NOMO-1 treated with DMSO at 0.1 percent for 48 hours (cell line): ENCODE data around the gene SENP6.

Source experiments
- DNase-seq: peaks from one replicate; lab custom pipeline; 2025; ENCODE audit not compliant: unreplicated experiment; lab: John Stamatoyannopoulos, UW

The SENP6 gene

DNA sequence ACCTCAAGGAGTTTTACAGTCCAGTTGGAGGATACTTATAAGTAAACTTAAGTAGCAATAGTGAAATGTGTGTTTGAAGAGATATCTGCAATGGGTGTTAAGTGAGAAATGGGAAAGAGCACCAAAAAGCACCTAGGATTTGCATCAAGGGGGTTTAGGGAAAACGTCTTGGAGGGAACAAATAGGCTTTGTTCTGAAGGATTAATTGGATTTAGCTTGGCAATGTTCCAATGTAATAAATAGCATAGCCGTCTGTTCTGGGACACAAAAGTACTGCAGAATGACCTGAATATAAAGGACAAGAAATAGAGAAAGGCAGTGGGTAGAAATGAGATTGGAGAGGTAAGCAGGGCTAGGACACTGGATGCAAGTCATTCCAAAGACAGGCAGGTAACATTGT is 144.5 kb downstream of the SENP6 start:
- no peak for DNase-seq

DNA sequence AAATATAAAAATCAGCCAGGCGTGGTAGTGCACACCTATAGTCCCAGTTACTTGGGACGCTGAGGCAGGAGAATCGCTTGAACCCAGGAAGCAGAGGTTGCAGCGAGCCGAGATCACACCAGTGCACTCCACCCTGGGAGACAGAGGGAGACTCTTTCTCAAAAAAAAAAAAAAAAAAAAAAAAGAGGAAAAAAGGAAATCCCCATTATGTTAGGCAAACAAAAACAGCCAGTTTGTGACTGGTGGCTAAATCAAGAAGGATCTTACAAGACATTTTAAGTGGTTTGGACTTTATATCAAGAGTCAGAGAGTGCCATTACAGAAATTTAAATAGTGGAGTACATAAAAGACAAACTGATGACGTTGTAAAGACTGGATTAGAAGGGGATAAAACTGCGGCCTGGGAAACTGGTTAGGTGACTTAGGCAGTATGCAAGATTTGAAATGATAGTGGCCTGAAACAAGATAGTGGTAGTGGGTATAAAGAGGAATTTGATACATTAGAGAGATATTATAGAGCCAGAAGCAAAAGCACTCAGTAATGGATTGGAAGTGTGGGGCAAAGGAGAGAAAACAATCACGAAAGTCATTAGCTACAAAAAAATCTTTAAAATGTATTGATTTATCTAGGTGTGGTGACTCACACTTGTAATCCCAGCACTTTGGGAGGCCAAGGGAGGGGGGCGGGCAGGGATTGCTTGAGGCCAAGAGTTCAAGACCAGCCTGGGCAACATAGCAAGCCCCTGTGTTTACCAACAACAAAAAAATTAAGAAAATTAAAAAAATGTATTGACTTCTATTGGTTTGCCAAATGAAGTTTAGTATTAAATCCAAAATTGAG is 145.7 kb downstream of the SENP6 start:
- no peak for DNase-seq

DNA sequence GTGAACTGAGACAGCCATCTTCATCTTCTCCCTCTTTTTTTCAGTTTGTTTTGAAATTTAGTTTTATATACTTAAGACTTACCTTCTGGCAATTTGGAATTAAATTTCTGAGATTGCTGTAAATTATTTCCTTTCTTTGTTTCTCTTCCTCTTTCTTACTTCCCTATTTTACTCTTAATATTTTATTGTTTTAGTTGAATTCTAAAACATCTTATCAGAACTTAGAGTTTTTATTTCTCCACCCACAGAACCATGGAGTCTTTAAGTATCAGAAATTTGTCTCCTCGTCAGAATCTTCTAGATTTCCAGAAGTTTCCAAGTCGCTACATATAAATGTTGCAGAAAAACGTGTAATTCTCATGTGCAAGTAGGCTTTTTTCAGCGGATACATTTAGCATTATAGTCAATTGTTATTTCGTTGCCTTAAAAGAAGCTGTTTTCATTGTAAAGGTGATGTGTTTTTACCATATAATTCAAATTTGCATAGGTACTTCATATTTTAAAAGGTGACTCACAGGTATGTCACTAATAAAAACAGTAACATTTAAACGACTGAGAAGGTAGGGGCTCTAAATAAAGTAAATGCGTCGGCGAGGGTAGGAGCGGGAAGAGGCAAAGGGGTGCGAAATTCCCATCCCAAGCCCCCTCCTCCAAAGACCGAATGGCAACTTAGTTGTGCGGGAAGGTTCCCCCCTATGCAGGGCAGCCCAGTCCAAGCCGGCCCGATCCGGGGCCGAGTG is 146.5 kb downstream of the SENP6 start:
- DNase-seq: peak; percentile 77

DNA sequence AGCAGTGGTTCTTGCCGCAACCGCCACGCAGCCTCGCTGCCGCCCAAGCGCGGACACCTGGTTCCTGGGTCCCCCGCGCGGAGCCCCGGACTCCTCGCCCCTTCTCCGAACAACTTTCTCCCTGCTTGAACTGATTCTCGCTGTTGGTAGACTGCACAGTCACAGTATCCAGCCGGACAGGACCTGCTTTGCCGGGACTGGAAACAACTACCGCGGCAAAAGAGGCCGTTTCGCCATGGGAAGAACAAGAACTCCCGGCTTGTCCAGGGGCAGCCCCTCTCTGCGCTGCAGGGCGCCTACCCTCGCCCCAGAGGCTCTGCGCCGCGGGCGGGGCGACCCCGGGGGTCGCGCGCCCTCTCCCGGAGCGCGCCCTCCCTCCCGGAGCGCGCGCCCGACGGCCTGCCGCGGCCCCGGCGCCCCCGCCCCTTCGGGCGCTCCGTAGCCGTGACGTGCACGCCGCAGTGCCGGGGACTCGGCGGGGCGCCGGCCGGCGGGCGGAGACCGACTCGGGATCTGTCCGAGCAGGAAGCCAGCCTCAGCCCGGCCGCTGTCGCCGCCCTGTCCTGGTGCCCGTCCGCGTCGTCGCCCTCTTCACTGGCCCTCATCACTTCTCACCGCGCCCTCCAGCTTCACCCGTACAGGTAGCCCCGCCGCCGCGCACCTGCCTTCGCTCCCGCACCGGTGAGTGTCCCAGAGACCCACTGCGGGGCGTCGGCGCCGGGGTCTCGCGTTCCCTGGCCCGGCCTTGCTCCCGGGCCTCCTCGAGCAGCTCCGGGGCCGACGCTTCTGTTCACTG is 147.3 kb downstream of the SENP6 start, which contains the start of gene MYO6:
Gene MYO6, plus strand, starts transcription at position 497 of the 796 bp plus-strand sequence. CDS start 68,309 bp downstream, outside the sequence.
- DNase-seq: peak; percentile 35

DNA sequence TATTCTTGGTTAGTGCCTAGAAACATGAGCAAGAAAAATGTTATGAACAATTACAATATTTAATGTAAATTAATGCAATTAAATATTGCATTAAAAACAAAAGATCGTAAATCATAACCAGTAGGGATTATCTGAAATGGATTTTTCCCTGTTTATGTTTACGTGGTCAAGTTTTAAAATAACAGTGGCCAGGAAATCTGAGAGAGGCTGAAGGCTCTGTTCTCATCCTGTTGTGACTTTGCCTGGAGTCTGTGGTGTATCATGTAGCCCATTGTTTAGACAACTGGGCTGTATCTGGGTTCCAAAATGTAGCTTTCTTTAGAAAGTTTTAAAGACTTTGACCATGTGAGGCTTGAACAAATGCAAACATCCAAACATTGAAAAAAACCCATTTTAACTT is 149.8 kb downstream of the SENP6 start:
- DNase-seq: no peak

DNA sequence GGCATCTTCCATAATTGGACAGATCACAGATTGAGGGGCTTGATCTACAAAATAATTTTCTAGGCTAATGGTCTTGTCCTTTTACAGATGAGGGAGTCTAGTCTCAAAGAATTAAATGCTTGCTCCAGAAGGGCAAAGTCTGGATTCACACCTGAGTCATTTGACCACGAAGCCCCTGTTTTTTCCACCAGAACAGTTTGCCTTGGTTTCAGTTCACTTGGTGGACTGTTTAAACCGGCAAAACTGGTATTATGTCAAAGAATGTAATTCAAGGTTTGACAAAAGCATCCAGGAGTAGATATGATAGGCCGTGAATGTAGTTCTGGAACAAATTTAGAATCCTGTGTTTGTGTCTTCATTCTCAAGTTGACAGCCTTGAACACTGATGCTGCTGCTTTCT is 150.7 kb downstream of the SENP6 start:
- no peak for DNase-seq

DNA sequence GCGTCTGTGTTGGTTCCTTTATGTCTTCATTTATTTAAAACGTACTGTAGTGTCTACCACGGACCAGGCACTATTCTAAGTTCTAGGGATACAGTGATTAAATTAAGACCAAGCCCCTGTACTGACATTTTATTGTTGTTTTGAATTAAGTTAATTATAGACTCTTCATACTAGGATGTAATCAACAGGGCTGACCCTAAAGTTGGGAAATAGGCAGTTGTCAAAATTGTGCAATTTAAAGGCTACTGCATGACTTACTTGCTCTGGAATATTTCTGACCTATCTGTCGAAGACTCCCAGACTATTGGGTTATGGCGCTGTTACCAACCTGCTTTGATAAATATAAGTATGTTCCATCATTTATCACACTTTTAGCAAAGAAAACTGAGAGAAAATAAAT is 154.0 kb downstream of the SENP6 start:
- peak; percentile 60 for DNase-seq

DNA sequence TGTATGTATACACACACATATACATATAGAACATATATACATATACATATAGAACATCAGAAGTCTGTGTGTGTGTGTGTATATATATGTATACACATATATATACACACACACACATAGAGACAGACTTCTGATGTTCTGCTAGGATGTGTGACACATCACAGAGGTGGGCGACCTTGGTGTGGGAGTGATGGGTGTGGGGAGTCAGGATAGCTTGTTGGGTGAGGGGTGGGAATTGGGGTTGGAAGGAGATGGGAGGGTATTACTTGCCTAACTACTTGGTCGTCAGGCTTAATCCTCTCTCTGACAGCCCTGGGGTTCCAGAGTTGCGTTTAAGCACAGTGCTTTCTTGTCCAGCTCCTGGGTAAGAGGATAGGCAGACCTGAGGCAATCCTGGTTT is 155.6 kb downstream of the SENP6 start:
- no peak for DNase-seq

DNA sequence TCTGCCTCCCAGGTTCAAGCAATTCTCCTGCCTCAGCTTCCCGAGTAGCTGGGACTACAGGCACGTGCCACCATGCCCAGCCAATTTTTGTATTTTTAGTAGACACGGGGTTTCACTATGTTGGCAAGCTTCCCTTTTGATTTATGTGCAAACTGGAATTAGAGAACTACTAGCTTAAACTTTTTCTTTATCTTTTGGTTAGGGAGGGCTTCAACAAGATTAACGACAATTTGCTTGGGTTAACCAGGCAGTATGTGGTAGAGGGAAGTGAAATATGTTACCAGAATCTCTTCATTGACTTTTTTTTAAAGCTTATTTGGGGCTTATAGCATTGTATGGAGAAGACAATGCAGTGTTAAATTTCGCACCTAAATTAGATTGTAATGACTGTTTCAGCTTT is 156.4 kb downstream of the SENP6 start:
- peak; percentile 81 for DNase-seq

DNA sequence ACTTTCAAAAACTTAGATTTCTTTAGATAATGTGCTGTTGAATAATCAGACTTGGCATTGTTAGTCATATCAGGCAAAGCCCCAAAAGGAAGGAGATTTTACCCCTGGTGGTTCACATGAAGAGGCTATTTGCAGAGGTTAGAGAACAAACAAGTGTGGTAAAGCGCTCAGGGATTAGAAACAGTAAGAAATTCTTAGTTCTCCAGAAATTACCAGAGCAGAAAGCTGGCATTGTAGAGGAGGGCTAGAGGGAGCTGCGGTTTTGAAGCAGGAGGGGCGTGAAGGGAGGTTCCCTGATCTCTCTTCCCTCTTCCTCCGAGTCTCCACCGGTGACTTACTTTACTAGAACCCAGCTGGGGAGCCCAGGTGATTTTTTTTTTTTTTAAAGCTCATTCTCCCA is 157.5 kb downstream of the SENP6 start:
- peak; percentile 58 for DNase-seq

DNA sequence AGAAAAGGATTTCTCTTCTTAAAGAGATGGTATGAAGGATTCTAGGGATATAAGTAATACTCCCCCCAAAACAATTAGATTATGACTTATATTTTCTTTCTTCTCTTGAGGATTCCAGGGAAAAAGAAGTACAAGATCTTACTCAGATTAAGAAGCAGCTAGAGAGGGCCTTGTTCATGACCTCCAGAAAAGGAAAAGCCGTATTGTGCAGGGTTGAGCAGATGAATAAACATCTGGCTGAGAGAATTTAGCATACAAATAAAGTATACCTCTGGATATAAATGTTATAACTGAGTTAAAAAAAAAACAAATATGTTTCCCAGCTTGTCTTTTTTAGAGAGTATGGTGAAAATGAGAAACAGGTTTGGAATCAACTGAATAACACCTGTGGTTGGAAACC is 158.6 kb downstream of the SENP6 start:
- DNase-seq: no peak

DNA sequence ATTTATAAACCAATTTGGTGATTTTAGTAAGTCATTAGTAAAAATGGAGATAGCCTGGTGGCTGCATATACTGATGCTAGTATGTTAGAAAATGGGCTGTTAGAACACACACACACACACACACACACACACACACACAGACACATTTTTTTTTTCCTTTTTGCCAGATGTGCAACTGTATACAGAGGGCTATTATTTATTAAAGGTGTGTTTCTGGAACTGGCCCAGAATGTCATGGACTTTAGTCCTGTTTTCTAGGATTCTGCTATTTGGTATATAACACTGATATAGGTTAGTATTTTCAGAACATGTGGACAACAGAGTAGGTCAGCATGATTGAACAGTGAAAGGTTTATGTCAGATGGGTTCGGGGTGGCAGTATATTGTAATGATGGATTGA is 159.8 kb downstream of the SENP6 start:
- no peak for DNase-seq

DNA sequence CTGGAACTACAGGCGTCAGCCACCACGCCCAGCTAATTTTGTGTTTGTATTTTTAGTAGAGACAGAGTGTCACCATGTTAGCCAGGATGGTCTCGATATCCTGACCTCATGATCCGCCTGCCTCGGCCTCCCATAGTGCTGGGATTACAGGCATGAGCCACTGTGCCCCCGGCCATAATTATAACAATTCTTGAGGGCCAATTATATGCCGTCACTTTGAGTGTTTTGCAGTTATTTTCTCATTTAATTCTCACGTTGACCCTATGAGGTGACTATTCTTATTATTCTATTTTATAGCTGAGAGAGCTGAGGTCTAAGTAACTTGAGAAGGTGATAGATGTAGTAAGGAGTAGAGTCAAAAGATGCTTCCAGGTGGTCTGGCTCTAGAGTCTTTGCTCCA is 160.4 kb downstream of the SENP6 start:
- no peak for DNase-seq

DNA sequence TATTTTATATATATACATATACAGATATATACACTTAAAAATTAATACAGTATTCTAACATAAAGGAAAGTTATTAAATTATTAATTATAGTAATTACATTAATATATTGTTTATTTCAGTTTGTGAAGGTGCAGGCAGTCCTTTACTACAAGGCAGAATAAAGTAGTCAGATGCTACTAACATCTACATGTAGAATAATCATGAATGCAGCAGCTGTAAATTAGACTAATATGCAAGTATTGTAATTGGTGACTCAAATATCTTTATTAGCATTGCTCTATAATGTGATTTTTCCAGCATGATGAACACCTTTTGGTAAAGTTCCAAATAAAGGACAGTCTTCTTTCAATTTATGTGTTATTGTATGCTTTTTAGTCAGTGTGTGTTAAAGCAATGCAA is 164.7 kb downstream of the SENP6 start:
- no peak for DNase-seq
